Kidney epithelial cell (primary cell): ENCODE data around the gene METTL23. TPM values are rescaled to one million over a fixed set of nuclear protein-coding genes. Genes with fewer than 3 reads are reported as not detected.
"Not testable (repeated sequence)": the region's sequence is repeated elsewhere in the genome, so short reads cannot be mapped to it uniquely, and the experiment has no call there.

Experiments
- DNase-seq: peaks from one replicate; pipeline ENCODE4 v3.0.0-alpha.2; 2010; ENCODE audit warnings: low read depth
- H3K27me3 ChIP-seq: 2 replicates; pipeline ENCODE4 v1.6.0; 2011; ENCODE audit warnings: low read length; ENCODE audit not compliant: control insufficient read depth, insufficient read depth
- H3K36me3 ChIP-seq: 2 replicates; pipeline ENCODE4 v1.5.1; 2011; ENCODE audit warnings: low read length; ENCODE audit not compliant: control insufficient read depth, insufficient read depth
- H3K4me3 ChIP-seq: 2 replicates; pipeline ENCODE4 v1.5.1; 2011; ENCODE audit warnings: low read depth, mild to moderate bottlenecking, control low read depth, low read length
- total RNA-seq: library from RNA; depleted of rRNA; stranded (reverse); fragments of >200 nt; gene quantifications from 2 replicates; pipeline ENCODE4 v1.2.3, GENCODE V29; 2015
- TF ChIP-seq, protein P1 (sequence below): IDR thresholded peaks from 2 replicates; pipeline ENCODE4 v1.5.1; 2011; ENCODE audit warnings: mild to moderate bottlenecking, moderate library complexity, low read length, control low read depth, inconsistent platforms; ENCODE audit not compliant: insufficient read depth, poor library complexity, severe bottlenecking

The METTL23 gene
- total RNA-seq, 1 donor from 2014 or later = 32.8 TPM

DNA sequence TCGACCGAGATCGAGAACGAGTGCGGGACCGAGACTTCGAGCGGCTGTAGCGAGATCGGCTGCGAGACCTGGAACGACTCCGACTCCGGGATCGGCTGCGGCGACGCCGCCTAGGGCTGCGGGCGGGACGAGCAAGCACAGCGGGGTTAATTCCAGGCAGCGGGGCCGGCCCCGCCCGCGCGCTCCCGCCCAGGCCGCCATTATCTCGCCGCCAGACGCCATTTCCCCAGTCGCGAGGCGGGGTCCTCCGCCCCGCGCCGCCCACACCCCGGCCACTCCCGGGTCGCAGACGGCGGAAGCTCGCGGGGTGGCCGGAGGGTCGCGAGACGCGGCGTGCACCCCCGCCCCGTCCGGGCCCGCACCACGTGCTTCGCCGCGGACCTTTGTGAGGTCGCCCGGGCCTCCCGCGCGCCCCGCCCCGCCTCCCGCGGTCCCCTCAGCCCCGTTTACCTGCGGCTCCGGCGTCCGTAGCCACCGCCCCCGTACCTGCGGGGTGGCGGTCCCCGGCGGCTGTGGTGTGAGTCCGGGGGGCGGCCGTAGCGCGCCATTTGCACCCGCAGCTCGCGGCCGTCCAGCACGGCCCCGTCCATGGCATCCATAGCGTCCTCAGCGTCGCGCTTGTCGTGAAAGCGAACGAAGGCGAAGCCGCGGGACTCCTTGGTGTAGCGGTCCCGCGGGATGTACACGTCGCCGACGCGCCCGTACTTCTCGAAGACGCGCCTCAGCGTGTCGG lies 9.9 kb downstream of the METTL23 start:
- Histone ChIP-seq H3K4me3 (peak overlapping the region; percentile 95), H3K27me3 (no peaks in the 10 kb centered on the region), H3K36me3 (peaks cover 1% of the 10 kb centered on the region)
- DNase-seq = no peak
- TF ChIP-seq, protein P1, sequence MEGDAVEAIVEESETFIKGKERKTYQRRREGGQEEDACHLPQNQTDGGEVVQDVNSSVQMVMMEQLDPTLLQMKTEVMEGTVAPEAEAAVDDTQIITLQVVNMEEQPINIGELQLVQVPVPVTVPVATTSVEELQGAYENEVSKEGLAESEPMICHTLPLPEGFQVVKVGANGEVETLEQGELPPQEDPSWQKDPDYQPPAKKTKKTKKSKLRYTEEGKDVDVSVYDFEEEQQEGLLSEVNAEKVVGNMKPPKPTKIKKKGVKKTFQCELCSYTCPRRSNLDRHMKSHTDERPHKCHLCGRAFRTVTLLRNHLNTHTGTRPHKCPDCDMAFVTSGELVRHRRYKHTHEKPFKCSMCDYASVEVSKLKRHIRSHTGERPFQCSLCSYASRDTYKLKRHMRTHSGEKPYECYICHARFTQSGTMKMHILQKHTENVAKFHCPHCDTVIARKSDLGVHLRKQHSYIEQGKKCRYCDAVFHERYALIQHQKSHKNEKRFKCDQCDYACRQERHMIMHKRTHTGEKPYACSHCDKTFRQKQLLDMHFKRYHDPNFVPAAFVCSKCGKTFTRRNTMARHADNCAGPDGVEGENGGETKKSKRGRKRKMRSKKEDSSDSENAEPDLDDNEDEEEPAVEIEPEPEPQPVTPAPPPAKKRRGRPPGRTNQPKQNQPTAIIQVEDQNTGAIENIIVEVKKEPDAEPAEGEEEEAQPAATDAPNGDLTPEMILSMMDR = no peak

DNA sequence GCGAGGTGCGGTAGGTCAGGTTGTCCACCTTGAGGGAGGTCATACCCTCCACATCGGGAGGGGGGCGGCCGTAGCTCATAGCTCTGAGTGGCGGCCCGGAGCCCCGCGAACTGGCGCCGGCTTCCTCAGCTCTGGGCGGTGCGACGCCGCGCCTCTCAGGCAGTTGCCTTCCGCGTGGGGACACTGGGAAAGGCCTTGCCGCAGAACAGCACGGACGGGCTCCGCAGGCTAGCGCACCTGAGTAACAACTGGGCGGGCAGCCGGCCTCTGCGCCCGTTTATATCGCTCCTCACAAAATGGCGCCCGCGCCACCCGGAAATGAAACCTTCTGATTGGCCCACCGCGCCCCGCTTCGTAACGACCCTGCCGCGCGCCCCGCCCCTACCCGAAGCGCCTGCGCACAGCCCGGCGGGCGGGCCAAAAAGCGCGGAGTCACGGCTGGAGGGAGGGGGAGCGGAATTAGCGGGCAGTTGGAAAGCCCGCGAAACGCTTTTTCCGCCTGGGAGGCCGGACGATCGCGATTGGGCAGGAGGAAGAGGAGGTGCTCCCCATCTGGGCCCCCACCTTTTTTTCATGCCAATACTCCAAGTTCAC lies 10.5 kb downstream of the METTL23 start, which contains the start of gene SRSF2:
Gene SRSF2, minus strand, starts transcription at position 250 of the 594 bp plus-strand sequence. Its CDS starts 171 bp downstream, at position 79.
- TF ChIP-seq, protein P1 = no peak
- Histone ChIP-seq H3K36me3 (peaks cover 1% of the 10 kb centered on the region), H3K27me3 (no peaks in the 10 kb centered on the region), H3K4me3 (peak within 1 kb of the TSS; percentile 95)
- peak; percentile 76 for DNase-seq

DNA sequence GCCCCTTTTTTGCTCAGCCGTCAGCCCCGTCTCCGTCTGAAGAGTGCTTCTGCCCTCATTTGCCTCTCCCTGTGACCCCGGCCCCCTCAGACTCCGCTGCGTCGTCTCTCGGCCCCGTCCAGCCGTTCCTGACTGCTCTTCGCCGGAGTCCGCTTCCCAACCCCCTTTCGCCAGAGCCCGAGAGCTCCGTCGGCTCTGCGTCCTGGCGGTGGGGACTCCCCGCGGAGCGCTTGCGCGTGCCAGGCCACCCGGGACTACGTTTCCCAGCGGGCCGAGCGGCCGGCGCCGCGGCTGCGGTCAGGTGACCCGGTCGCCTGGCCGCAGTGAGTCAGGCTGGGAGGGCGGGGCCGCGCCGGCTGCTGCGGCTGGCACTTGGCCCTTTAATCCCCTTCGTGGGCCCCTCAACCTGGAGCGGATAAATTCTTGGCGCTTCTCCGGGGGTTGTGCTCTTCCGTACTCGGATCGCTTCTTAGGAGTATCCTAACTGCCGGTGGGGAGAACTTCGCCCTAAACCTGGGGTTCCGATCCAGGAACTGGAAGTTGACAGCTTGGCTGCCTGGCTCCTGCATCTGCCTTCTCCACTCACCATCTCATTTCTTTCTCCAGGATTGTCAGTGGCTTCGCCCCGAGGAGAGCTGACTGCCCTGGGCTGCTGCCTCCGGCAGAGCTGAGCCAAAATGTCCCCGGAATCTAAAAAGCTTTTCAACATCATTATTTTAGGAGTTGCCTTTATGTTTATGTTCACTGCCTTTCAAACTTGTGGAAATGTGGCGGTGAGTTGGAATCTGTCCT lies 11.2 kb downstream of the METTL23 start, which contains the start of gene MFSD11:
Gene MFSD11, plus strand, starts transcription at position 444 of the 792 bp plus-strand sequence. Its CDS starts 234 bp downstream, at position 678.
- peaks cover 1% of the 10 kb centered on the region for H3K36me3 ChIP-seq
- H3K4me3 ChIP-seq = peak within 1 kb of the TSS; percentile 95
- no peak for DNase-seq
- TF ChIP-seq, protein P1 = no peak
- H3K27me3 ChIP-seq = no peaks in the 10 kb centered on the region

DNA sequence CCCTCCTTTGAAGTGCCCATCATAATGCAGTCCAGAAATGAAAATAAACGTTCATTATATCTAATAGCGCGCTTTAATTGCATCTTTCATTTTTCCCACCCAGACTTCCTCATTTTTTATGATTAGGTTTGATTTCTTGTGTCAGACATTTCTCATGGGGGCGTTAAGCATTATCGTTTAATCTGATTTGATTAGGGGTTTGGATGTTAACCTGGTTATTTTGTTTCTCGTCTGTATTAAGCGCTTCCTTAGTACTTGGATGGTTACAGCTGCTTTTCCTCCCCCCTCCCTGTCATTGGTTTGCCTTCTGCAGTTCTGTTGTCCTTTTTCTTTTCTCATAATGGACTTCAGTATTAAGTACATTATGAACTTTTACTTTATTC lies 11.8 kb downstream of the METTL23 start:
- no peak for DNase-seq
- H3K27me3 ChIP-seq = no peaks in the 10 kb centered on the region
- H3K4me3 ChIP-seq = peak overlapping the region; percentile 63
- TF ChIP-seq, protein P1 = no peak
- peaks cover 1% of the 10 kb centered on the region for H3K36me3 ChIP-seq

DNA sequence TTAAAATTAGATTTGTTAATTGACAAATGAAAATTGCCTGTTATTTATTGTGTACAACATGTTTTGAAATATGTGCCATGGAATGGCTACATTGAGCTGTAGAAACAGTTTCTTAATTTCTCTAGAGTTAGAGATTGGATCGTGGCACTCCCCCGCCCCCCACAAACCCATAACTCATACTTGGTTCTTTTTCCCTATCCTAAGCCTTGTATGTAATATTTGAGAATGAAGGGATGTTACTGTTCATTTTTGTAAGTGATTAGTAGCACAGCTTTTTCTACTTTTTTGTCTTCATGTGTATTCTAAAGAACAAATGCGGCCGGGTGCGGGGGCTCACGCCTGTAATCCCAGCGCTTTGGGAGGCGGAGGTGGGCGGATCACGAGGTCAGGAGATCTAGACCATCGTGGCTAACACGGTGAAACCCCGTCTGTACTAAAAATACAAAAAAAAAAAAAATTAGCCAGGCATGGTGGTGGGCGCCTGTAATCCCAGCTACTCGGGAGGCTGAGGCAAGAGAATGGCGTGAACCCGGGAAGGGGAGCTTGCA lies 13.0 kb downstream of the METTL23 start:
- H3K36me3 ChIP-seq, DNase-seq, H3K4me3 ChIP-seq, H3K27me3 ChIP-seq: not testable (repeated sequence)
